Endothelial cell of umbilical vein (primary cell): ENCODE results near the gene GPR17. TPM values are rescaled to one million over a fixed set of nuclear protein-coding genes. Genes with fewer than 3 reads are reported as not detected.

ENCODE experiments used
- BruUV-seq: library from RNA; stranded (reverse); fragments of 400-500 nt; replicated peaks from 2 replicates; lab custom pipeline; 2021; lab: Mats Ljungman, UMichigan
- CTCF ChIA-PET: fragments of 300-600, 350-600 bp; sonication (Branson Sonifier 250); formaldehyde crosslinking; loops from one replicate; lab custom pipeline; 2021; ENCODE audit warnings: antibody characterized with exemption, inconsistent platforms; lab: Charles Lee
- POLR2A ChIA-PET: fragments of 300-600, 350-600 bp; sonication (Branson Sonifier 250); formaldehyde crosslinking; loops from one replicate; lab custom pipeline; 2021; ENCODE audit warnings: antibody characterized with exemption, inconsistent platforms; lab: Charles Lee
- DNase-seq: peaks from one replicate; pipeline ENCODE4 v3.0.0-alpha.2; 2011; ENCODE audit warnings: low read depth, low spot score
- FAIRE-seq: peaks from 2 replicates; lab custom pipeline; 2011; peaks lifted over from hg19 to GRCh38; lab: Jason Lieb, UNC
- H2AFZ ChIP-seq: 2 replicates; pipeline ENCODE4 v1.6.0; 2012; ENCODE audit warnings: low read depth, low read length, control low read depth, inconsistent platforms
- H3K27ac ChIP-seq: 2 replicates; pipeline ENCODE4 v1.5.1; 2011; ENCODE audit warnings: low read depth, mild to moderate bottlenecking, control low read depth, low read length, moderate library complexity; ENCODE audit not compliant: insufficient read depth
- H3K27me3 ChIP-seq, 2 experiments: 2 replicates each; pipeline versions ENCODE4 v1.6.0 to v1.6.1; 2011; ENCODE audit warnings: low read length in 2 of 2, mixed read lengths in 1 of 2; ENCODE audit not compliant: control insufficient read depth in 2 of 2, insufficient read depth in 2 of 2
- H3K36me3 ChIP-seq, 2 experiments: 2 replicates in 1 of 2; 3 replicates in 1 of 2; pipeline ENCODE4 v1.5.1; 2011; ENCODE audit warnings: low read length in 2 of 2, mild to moderate bottlenecking in 1 of 2, moderate library complexity in 1 of 2; ENCODE audit not compliant: control insufficient read depth in 2 of 2, insufficient read depth in 2 of 2; ENCODE audit errors: extremely low read depth in 1 of 2
- H3K4me1 ChIP-seq: 3 replicates; pipeline ENCODE4 v1.5.1; 2011; ENCODE audit warnings: mild to moderate bottlenecking, low read length; ENCODE audit not compliant: control insufficient read depth, insufficient read depth; ENCODE audit errors: extremely low read depth
- H3K4me2 ChIP-seq: 2 replicates; pipeline ENCODE4 v1.6.1; 2011; ENCODE audit warnings: low read length, control low read depth, mixed read lengths; ENCODE audit not compliant: insufficient read depth
- H3K4me3 ChIP-seq, 3 experiments: fragments of 200-600 bp in 1 of 3; sonication (generic), shearing (Covaris generic) in 1 of 3; replicated peaks in 1 of 3; 2 replicates each; pipeline ENCODE4 v1.5.1; 2011 to 2016; ENCODE audit warnings: control low read depth in 3 of 3, low read length in 3 of 3, mild to moderate bottlenecking in 2 of 3, inconsistent platforms in 1 of 3, low read depth in 1 of 3, moderate library complexity in 1 of 3; ENCODE audit not compliant: insufficient read depth in 1 of 3
- H3K79me2 ChIP-seq: 2 replicates; pipeline ENCODE4 v1.6.0; 2012; ENCODE audit warnings: low read length, inconsistent platforms; ENCODE audit not compliant: control insufficient read depth, insufficient read depth
- H3K9ac ChIP-seq: replicated peaks from 2 replicates; pipeline ENCODE3; 2011; ENCODE audit warnings: low read length, control low read depth; ENCODE audit not compliant: insufficient read depth; ENCODE audit errors: extremely low read depth
- H3K9me1 ChIP-seq: replicated peaks from 3 replicates; pipeline ENCODE4 v1.6.0; 2011; ENCODE audit warnings: mild to moderate bottlenecking, low read length; ENCODE audit not compliant: control insufficient read depth, insufficient read depth; ENCODE audit errors: extremely low read depth
- H3K9me3 ChIP-seq: replicated peaks from 2 replicates; pipeline ENCODE4 v1.5.1; 2012; ENCODE audit warnings: low read length, inconsistent platforms; ENCODE audit not compliant: control insufficient read depth, insufficient read depth
- H4K20me1 ChIP-seq: replicated peaks from 2 replicates; pipeline ENCODE3; 2011; ENCODE audit warnings: mild to moderate bottlenecking, low read length; ENCODE audit not compliant: control insufficient read depth, insufficient read depth; ENCODE audit errors: extremely low read depth
- EZH2 ChIP-seq: IDR thresholded peaks from 2 replicates; pipeline ENCODE4 v1.6.1; 2012; ENCODE audit warnings: borderline replicate concordance, low read depth, mild to moderate bottlenecking, moderate library complexity, low read length, inconsistent platforms; ENCODE audit not compliant: severe bottlenecking
- FOS ChIP-seq: IDR thresholded peaks from 2 replicates; pipeline ENCODE4 v1.6.1; 2011; ENCODE audit warnings: mild to moderate bottlenecking, low read length, moderate library complexity, borderline replicate concordance; ENCODE audit not compliant: insufficient read depth
- GATA2 ChIP-seq: IDR thresholded peaks from 2 replicates; pipeline ENCODE4 v1.7.0; 2011; ENCODE audit warnings: low read depth, mild to moderate bottlenecking, moderate library complexity, mixed read lengths, low read length; ENCODE audit not compliant: insufficient read length, insufficient read depth
- JUN ChIP-seq: IDR thresholded peaks from 2 replicates; pipeline ENCODE4 v1.6.1; 2011; ENCODE audit warnings: borderline replicate concordance, low read depth; ENCODE audit not compliant: insufficient read length, insufficient read depth
- MYC ChIP-seq: IDR thresholded peaks from one replicate; pipeline ENCODE4 v1.6.1; 2011; ENCODE audit warnings: mild to moderate bottlenecking, low read depth, low read length
- POLR2A ChIP-seq: IDR thresholded peaks from 2 replicates; pipeline ENCODE4 v1.6.1; 2012; ENCODE audit warnings: low read depth, mild to moderate bottlenecking, control low read depth, low read length
- POLR2AphosphoS5 ChIP-seq: IDR thresholded peaks from 2 replicates; pipeline ENCODE4 v1.6.1; 2012; ENCODE audit warnings: low read depth, mild to moderate bottlenecking, control low read depth, low read length, moderate library complexity; ENCODE audit not compliant: insufficient read depth
- dilution Hi-C: fragments of 300-500 bp; cut with MboI; formaldehyde crosslinking; loops from one replicate; pipeline ENCODE4 v1.15.0; 2019; ENCODE audit warnings: low sequenced_read_pairs; ENCODE audit not compliant: extremely low pct_ligation_motif_present
- intact Hi-C: fragments of 100-400 bp; cut with micrococcal nuclease; formaldehyde crosslinking; loops from one replicate; pipeline ENCODE4 v1.10.0; 2022
- polyA plus RNA-seq, 4 experiments: library from polyadenylated mRNA; depleted of rRNA in 3 of 4; stranded (reverse) in 3 of 4; unstranded in 1 of 4; fragments of >200 nt; gene quantifications; 2 replicates each; pipeline versions ENCODE4 v1.2.1 to v1.2.3, GENCODE V29; 2011 to 2012; ENCODE audit warnings: missing spikeins in 1 of 4
- total RNA-seq: library from RNA; stranded (reverse); gene quantifications from 2 replicates; pipeline ENCODE4 v1.2.3, GENCODE V29; 2021
- TF ChIP-seq, protein P1 (sequence below), 2 donors: IDR thresholded peaks; 1 replicate in 1 of 2; 2 replicates in 1 of 2; pipeline ENCODE4 v1.5.1; 2011; ENCODE audit warnings: low read length in 2 of 2, mild to moderate bottlenecking in 2 of 2, moderate library complexity in 2 of 2, control low read depth in 1 of 2, inconsistent platforms in 1 of 2, low read depth in 1 of 2; ENCODE audit not compliant: insufficient read depth in 1 of 2; ENCODE audit errors: extremely low read depth in 1 of 2
- TF ChIP-seq, protein P2 (sequence below): IDR thresholded peaks from 2 replicates; pipeline ENCODE4 v1.6.1; 2011; ENCODE audit not compliant: insufficient read depth, insufficient read length

Gene GPR17
- total and polyA plus RNA-seq, 2 donors (not counting 3 experiments of a cell fraction or from before 2014, with no cell fraction given): 0.10 TPM; not detected in 1

DNA sequence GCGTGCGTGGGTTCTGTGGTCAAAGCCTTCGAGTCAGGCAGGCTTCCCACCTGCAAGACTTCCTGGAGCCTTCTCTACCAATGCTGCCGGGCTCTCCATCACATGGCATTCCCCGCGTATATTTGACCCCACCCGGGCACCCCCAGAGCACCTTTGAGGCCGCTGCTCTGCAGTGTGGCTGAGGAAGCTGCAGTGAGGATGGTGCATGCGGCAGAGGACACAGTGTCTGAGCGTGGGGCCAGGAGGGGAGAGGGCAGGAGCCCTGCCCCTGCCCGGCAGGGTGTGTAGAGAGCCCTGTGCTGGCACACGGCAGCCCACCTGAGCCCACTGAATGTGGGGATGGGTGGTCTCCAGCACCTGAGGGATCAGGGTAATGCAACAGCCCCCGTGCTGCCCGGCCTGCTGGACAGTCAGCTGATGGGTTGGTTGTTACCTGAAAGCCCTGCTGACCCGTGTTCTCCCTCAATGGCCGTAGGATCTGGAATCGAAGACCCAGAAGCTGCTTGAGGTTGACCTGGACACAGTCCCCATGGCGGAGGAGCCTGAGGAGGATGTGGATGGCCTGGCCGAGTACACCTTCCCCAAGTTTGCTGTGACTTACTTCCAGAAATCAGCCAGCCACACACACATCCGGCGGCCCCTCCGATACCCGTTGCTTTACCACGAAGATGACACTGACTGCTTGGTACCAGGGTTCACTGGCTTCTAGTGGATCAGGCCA is 36.8 kb upstream of the GPR17 start:
- Histone ChIP-seq H3K27ac (no peak overlapping the region), H3K4me1 (no peaks in the 10 kb centered on the region), H3K4me3 (no peak overlapping the region), H4K20me1 (no peaks in the 10 kb centered on the region), H3K27me3 (peaks cover 4 to 7% of the 10 kb centered on the region in 2 experiments), H3K9me1 (no peaks in the 10 kb centered on the region), H2AFZ (no peak overlapping the region), H3K79me2 (no peaks in the 10 kb centered on the region), H3K36me3 (no peaks in the 10 kb centered on the region), H3K4me2 (no peak overlapping the region), H3K9ac (no peak overlapping the region), H3K9me3 (no peaks in the 10 kb centered on the region)
- FAIRE-seq (no peak), DNase-seq (no peak)
- TF ChIP-seq EZH2: no peak
- TF ChIP-seq, protein P1, sequence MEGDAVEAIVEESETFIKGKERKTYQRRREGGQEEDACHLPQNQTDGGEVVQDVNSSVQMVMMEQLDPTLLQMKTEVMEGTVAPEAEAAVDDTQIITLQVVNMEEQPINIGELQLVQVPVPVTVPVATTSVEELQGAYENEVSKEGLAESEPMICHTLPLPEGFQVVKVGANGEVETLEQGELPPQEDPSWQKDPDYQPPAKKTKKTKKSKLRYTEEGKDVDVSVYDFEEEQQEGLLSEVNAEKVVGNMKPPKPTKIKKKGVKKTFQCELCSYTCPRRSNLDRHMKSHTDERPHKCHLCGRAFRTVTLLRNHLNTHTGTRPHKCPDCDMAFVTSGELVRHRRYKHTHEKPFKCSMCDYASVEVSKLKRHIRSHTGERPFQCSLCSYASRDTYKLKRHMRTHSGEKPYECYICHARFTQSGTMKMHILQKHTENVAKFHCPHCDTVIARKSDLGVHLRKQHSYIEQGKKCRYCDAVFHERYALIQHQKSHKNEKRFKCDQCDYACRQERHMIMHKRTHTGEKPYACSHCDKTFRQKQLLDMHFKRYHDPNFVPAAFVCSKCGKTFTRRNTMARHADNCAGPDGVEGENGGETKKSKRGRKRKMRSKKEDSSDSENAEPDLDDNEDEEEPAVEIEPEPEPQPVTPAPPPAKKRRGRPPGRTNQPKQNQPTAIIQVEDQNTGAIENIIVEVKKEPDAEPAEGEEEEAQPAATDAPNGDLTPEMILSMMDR (IDR thresholded peaks at IDR 0.05; ENCODE audit: extremely low read depth in 1 of 2, insufficient read depth in 1 of 2, low read depth in 1 of 2, low read length in 2 of 2): no peak
- TF ChIP-seq MYC: no peak
- BruUV-seq: no TSS peak
- ChIA-PET POLR2A (no interaction called here), CTCF (interaction anchor here (0.7 to 3.1 kb wide), 2 partner anchors 10 to 18 kb away, joined by 3 to 23 read pairs; no protein-coding TSS in a partner anchor)
- dilution Hi-C loops: no loop called here
- intact Hi-C loops: no loop called here

DNA sequence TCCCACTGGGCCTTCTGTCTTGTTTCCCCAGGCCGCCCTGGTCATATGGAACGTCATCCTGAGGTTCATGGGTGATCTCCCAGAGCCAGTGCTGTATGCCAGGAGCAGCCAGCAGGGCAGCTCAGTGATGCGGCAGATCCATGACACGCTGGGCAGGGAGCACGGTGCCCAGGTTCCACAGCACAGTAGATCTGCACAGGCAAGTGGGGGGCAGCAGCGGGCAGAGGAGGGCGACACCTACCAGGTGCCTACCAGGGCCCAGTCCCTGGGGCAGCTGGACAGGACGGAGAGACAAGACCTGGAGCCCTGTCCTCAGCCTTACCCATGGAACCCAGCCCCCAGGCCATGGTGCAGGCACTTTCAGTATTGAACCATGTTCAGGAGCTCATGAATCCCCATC is 36.1 kb upstream of the GPR17 start:
- intact Hi-C loops (no loop called here), dilution Hi-C loops (no loop called here)
- FAIRE-seq: no peak
- Histone ChIP-seq H3K9me1 (no peaks in the 10 kb centered on the region), H3K36me3 (no peaks in the 10 kb centered on the region), H3K27ac (no peak overlapping the region), H3K9ac (no peak overlapping the region), H3K4me2 (no peak overlapping the region), H2AFZ (no peak overlapping the region), H3K4me1 (no peaks in the 10 kb centered on the region), H3K9me3 (no peaks in the 10 kb centered on the region), H4K20me1 (no peaks in the 10 kb centered on the region), H3K27me3 (peaks cover 5 to 7% of the 10 kb centered on the region in 2 experiments), H3K79me2 (no peaks in the 10 kb centered on the region), H3K4me3 (no peak overlapping the region)
- TF ChIP-seq, protein P2, sequence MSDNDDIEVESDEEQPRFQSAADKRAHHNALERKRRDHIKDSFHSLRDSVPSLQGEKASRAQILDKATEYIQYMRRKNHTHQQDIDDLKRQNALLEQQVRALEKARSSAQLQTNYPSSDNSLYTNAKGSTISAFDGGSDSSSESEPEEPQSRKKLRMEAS: no peak
- TF ChIP-seq POLR2AphosphoS5: no peak
- TF ChIP-seq POLR2A: no peak
- no peak for TF ChIP-seq EZH2
- no peak for TF ChIP-seq FOS
- no peak for TF ChIP-seq MYC
- TF ChIP-seq GATA2: no peak
- TF ChIP-seq, protein P1 (IDR thresholded peaks at IDR 0.05; ENCODE audit: extremely low read depth in 1 of 2, insufficient read depth in 1 of 2, low read depth in 1 of 2, low read length in 2 of 2): no peak
- no peak for TF ChIP-seq JUN
- CTCF ChIA-PET: interaction anchor here (0.7 to 3.1 kb wide), 3 partner anchors 11 to 40 kb away, joined by 3 to 23 read pairs (median 3); no protein-coding TSS in a partner anchor
- POLR2A ChIA-PET: no interaction called here
- no TSS peak for BruUV-seq
- DNase-seq: no peak
